WTC11 (cell line): ENCODE measurements around the gene RILPL1. TPM values are rescaled to one million over a fixed set of nuclear protein-coding genes. Genes with fewer than 3 reads are reported as not detected.

ENCODE experiments used
- ATAC-seq: fragments of 200-7000 bp; cut with Tn5 transposase; 2 replicates; pipeline ENCODE4 v1.10.0; 2021; ENCODE audit warnings: mild to moderate bottlenecking, moderate library complexity
- CTCF ChIA-PET: fragments of 300-600 bp; sonication (Branson Sonifier 250); formaldehyde crosslinking; loops from one replicate; lab custom pipeline; 2021; ENCODE audit warnings: antibody characterized with exemption; lab: Charles Lee
- POLR2A ChIA-PET: fragments of 350-600 bp; sonication (Branson Sonifier 250); formaldehyde crosslinking; loops from one replicate; lab custom pipeline; 2021; ENCODE audit warnings: antibody characterized with exemption; lab: Charles Lee
- DNase-seq: peaks from one replicate; pipeline ENCODE4 v3.0.0; 2021; ENCODE audit warnings: low spot score
- H3K27ac Mint-ChIP-seq: 2 replicates; pipeline ENCODE4 v1.8.0; 2021; ENCODE audit warnings: mixed read lengths
- H3K27me3 Mint-ChIP-seq: 2 replicates; pipeline ENCODE4 v1.8.0; 2021; ENCODE audit warnings: low read depth, mild to moderate bottlenecking, moderate library complexity, mixed read lengths
- H3K36me3 Mint-ChIP-seq: 2 replicates; pipeline ENCODE4 v1.8.0; 2021; ENCODE audit warnings: mixed read lengths
- H3K4me1 Mint-ChIP-seq: 2 replicates; pipeline ENCODE4 v1.8.0; 2022; ENCODE audit warnings: mixed read lengths
- H3K4me3 Mint-ChIP-seq: 2 replicates; pipeline ENCODE4 v1.8.0; 2021; ENCODE audit warnings: mild to moderate bottlenecking, moderate library complexity, mixed read lengths
- H3K9me3 Mint-ChIP-seq: 2 replicates; pipeline ENCODE4 v1.8.0; 2021; ENCODE audit warnings: mixed read lengths
- CDX4 ChIP-seq: fragments of 250-450 bp; sonication (Bioruptor Pico); IDR thresholded peaks from 2 replicates; pipeline ENCODE4 v1.9.0; 2021; ENCODE audit warnings: moderate library complexity, mild to moderate bottlenecking, inconsistent platforms, borderline replicate concordance
- ESRRA ChIP-seq: sonication (generic); formaldehyde crosslinking; IDR thresholded peaks from 2 replicates; pipeline ENCODE4 v1.8.1; 2022; ENCODE audit warnings: mild to moderate bottlenecking, missing genetic modification reagents, borderline replicate concordance
- GRHL2 ChIP-seq: fragments of 250-450 bp; sonication (Bioruptor Pico); IDR thresholded peaks from 2 replicates; pipeline ENCODE4 v1.8.0; 2022; ENCODE audit warnings: mild to moderate bottlenecking, moderate library complexity; ENCODE audit not compliant: insufficient replicate concordance, severe bottlenecking
- HMGA2 ChIP-seq: fragments of 250-450 bp; sonication (Bioruptor Pico); IDR thresholded peaks from 2 replicates; pipeline ENCODE4 v1.4.0; 2021; ENCODE audit warnings: mild to moderate bottlenecking, moderate library complexity
- IRF2 ChIP-seq: sonication (generic); formaldehyde crosslinking; IDR thresholded peaks from 2 replicates; pipeline ENCODE4 v1.8.0; 2022; ENCODE audit warnings: low read depth, missing genetic modification reagents, borderline replicate concordance
- SOX15 ChIP-seq: fragments of 250-450 bp; sonication (Bioruptor Pico); IDR thresholded peaks from 2 replicates; pipeline ENCODE4 v1.9.0; 2021; ENCODE audit warnings: mild to moderate bottlenecking
- SP1 ChIP-seq: sonication (generic); formaldehyde crosslinking; conservative IDR thresholded peaks from 2 replicates; pipeline ENCODE4 v1.8.1; 2022; ENCODE audit warnings: missing genetic modification reagents
- TCF7 ChIP-seq: sonication (generic); formaldehyde crosslinking; IDR thresholded peaks from 2 replicates; pipeline ENCODE4 v1.8.0; 2022; ENCODE audit warnings: mild to moderate bottlenecking, low read depth, missing genetic modification reagents, moderate library complexity
- ZBTB43 ChIP-seq: sonication (generic); formaldehyde crosslinking; IDR thresholded peaks from 2 replicates; pipeline ENCODE4 v1.8.1; 2023; ENCODE audit warnings: mild to moderate bottlenecking, missing genetic modification reagents
- ZNF138 ChIP-seq: sonication (generic); formaldehyde crosslinking; conservative IDR thresholded peaks from 2 replicates; pipeline ENCODE4 v1.8.1; 2022; ENCODE audit warnings: mild to moderate bottlenecking, moderate library complexity, missing genetic modification reagents
- ZNF317 ChIP-seq: sonication (generic); formaldehyde crosslinking; IDR thresholded peaks from 2 replicates; pipeline ENCODE4 v1.8.1; 2023; ENCODE audit warnings: low read depth, mild to moderate bottlenecking, moderate library complexity, missing genetic modification reagents, borderline replicate concordance
- ZNF532 ChIP-seq: fragments of 250-450 bp; sonication (Bioruptor Pico); IDR thresholded peaks from 2 replicates; pipeline ENCODE4 v1.9.0; 2021; ENCODE audit warnings: mild to moderate bottlenecking, borderline replicate concordance
- ZNF671 ChIP-seq: fragments of 250-450 bp; sonication (Bioruptor Pico); IDR thresholded peaks from 2 replicates; pipeline ENCODE4 v1.8.0; 2021; ENCODE audit warnings: mild to moderate bottlenecking
- total RNA-seq: library from RNA; stranded (reverse); gene quantifications from 3 replicates; pipeline ENCODE4 v1.2.3, GENCODE V29; 2021
- TF ChIP-seq, protein P1 (sequence below): sonication (generic); formaldehyde crosslinking; conservative IDR thresholded peaks from 2 replicates; pipeline ENCODE4 v1.8.1; 2023; ENCODE audit warnings: mild to moderate bottlenecking, low read depth, missing genetic modification reagents, moderate library complexity
- TF ChIP-seq, protein P2 (sequence below): fragments of 250-450 bp; sonication (Bioruptor Pico); IDR thresholded peaks from 2 replicates; pipeline ENCODE4 v1.9.0; 2021; ENCODE audit warnings: mild to moderate bottlenecking
- TF ChIP-seq, protein P3 (sequence below): sonication (generic); formaldehyde crosslinking; conservative IDR thresholded peaks from 2 replicates; pipeline ENCODE4 v1.8.1; 2022; ENCODE audit warnings: mild to moderate bottlenecking, missing genetic modification reagents
- TF ChIP-seq, protein P4 (sequence below): sonication (generic); formaldehyde crosslinking; IDR thresholded peaks from 2 replicates; pipeline ENCODE4 v1.8.1; 2022; ENCODE audit warnings: mild to moderate bottlenecking, moderate library complexity, missing genetic modification reagents

Gene RILPL1
- total RNA-seq, 1 experiment from 2014 or later: 8.2 TPM

DNA sequence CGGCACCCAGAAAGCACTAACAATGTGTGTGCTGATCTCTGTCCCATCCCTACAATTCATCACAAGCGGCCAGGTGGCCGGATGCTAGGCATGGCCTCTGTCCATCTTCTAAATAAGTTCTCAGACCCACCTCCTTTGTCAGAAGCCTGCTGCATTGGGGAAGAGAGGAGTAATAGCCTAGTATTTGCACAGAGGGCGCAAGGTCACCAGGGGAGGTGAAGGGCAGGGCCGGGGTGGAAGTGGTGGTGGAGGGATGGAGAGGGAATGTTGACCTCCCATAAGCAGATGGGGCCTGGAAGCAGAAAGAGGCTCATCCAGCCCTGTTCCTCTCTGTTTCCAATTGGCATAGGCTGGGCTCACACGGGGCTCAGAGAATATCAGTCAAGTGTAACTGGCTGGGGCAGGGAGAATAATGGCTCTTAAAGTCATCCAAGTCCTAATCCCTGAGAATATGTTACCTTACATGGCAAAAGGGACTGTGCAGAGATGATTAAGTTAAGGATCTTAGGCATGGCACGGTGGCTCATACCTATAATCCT lies 6.9 kb downstream of the RILPL1 start (continued):
- no peak for TF ChIP-seq ZNF532 (CRISPR knock-in tag)

- no peak overlapping the region for H3K4me3 Mint-ChIP-seq
- TF ChIP-seq CDX4: no peak
- POLR2A ChIA-PET: no interaction called here
- no peak for DNase-seq
- H3K9me3 Mint-ChIP-seq: peaks cover 4% of the 10 kb centered on the region
- H3K27me3 Mint-ChIP-seq: no peaks in the 10 kb centered on the region
- no peaks in the 10 kb centered on the region for H3K4me1 Mint-ChIP-seq
- no peak for ATAC-seq
- CTCF ChIA-PET: no interaction called here
- no peak overlapping the region for H3K27ac Mint-ChIP-seq
- H3K36me3 Mint-ChIP-seq: no peaks in the 10 kb centered on the region; the same call in 1 of the 2 replicates
Measured at GRCh38 chr12:123524378-123524777, 9.1 kb downstream of the RILPL1 start.

DNA sequence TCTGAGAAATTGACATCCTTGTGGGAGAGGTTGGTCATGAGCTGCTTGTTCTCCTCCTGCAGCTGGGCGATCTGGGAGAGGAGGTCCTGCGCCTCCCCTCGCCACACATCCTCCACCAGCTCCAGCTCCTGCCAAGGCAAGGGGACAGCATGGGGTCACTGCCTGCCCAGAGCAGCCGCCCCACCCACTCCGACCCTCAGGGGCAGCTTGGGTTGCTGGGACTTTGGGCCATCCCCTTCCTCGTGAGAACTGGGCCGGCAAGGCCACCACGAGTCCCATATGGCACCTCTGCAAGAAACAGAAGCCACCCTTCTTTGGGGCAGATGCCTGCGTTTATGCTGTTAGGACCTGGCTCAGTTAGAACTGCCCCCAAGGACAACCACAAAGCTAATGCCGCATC lies 10.0 kb downstream of the RILPL1 start:
- POLR2A ChIA-PET: no interaction called here
- Mint-ChIP-seq H3K9me3 (peaks cover 4% of the 10 kb centered on the region), H3K27ac (no peak overlapping the region), H3K36me3 (no peaks in the 10 kb centered on the region; the same call in none of the 2 replicates), H3K27me3 (no peaks in the 10 kb centered on the region), H3K4me1 (no peaks in the 10 kb centered on the region; the same call in 1 of the 2 replicates), H3K4me3 (no peak overlapping the region)
- ATAC-seq (no peak), DNase-seq (no peak)
- CTCF ChIA-PET: no interaction called here
- no peak for TF ChIP-seq ZBTB43 (CRISPR knock-in tag)
- no peak for TF ChIP-seq ZNF671 (CRISPR knock-in tag)
- no peak for TF ChIP-seq SOX15 (CRISPR knock-in tag)
- no peak for TF ChIP-seq ZNF138
- TF ChIP-seq ZNF317 (CRISPR knock-in tag): no peak
- no peak for TF ChIP-seq ESRRA
- TF ChIP-seq, protein P1, sequence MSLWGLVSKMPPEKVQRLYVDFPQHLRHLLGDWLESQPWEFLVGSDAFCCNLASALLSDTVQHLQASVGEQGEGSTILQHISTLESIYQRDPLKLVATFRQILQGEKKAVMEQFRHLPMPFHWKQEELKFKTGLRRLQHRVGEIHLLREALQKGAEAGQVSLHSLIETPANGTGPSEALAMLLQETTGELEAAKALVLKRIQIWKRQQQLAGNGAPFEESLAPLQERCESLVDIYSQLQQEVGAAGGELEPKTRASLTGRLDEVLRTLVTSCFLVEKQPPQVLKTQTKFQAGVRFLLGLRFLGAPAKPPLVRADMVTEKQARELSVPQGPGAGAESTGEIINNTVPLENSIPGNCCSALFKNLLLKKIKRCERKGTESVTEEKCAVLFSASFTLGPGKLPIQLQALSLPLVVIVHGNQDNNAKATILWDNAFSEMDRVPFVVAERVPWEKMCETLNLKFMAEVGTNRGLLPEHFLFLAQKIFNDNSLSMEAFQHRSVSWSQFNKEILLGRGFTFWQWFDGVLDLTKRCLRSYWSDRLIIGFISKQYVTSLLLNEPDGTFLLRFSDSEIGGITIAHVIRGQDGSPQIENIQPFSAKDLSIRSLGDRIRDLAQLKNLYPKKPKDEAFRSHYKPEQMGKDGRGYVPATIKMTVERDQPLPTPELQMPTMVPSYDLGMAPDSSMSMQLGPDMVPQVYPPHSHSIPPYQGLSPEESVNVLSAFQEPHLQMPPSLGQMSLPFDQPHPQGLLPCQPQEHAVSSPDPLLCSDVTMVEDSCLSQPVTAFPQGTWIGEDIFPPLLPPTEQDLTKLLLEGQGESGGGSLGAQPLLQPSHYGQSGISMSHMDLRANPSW: no peak
- TF ChIP-seq TCF7 (CRISPR knock-in tag): no peak
- TF ChIP-seq IRF2 (CRISPR knock-in tag): no peak
- TF ChIP-seq, protein P2, sequence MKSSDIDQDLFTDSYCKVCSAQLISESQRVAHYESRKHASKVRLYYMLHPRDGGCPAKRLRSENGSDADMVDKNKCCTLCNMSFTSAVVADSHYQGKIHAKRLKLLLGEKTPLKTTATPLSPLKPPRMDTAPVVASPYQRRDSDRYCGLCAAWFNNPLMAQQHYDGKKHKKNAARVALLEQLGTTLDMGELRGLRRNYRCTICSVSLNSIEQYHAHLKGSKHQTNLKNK (CRISPR knock-in tag): no peak
- no peak for TF ChIP-seq HMGA2 (CRISPR knock-in tag)
- TF ChIP-seq, protein P3, sequence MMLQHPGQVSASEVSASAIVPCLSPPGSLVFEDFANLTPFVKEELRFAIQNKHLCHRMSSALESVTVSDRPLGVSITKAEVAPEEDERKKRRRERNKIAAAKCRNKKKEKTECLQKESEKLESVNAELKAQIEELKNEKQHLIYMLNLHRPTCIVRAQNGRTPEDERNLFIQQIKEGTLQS (CRISPR knock-in tag): no peak
- TF ChIP-seq ZNF532 (CRISPR knock-in tag): no peak
- no peak for TF ChIP-seq GRHL2 (CRISPR knock-in tag)
- no peak for TF ChIP-seq SP1 (CRISPR knock-in tag)
- TF ChIP-seq, protein P4, sequence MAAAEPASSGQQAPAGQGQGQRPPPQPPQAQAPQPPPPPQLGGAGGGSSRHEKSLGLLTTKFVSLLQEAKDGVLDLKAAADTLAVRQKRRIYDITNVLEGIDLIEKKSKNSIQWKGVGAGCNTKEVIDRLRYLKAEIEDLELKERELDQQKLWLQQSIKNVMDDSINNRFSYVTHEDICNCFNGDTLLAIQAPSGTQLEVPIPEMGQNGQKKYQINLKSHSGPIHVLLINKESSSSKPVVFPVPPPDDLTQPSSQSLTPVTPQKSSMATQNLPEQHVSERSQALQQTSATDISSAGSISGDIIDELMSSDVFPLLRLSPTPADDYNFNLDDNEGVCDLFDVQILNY (CRISPR knock-in tag): no peak
